Left colon (tissue), 2 donors: ENCODE results near the gene FOXP3. TPM values are rescaled to one million over a fixed set of nuclear protein-coding genes. Genes with fewer than 3 reads are reported as not detected.

Experiments
- ATAC-seq: fragments of 200-7000 bp; cut with Tn5 transposase; one replicate; pipeline ENCODE4 v1.9.1; 2020; ENCODE audit warnings: mild to moderate bottlenecking, moderate library complexity
- DNase-seq, 2 donors: peaks; one replicate each; pipeline ENCODE4 v3.0.0-alpha.2; 2020
- intact Hi-C, 2 donors: fragments of 100-400 bp; cut with DNase I in 1 of 2; cut with micrococcal nuclease in 1 of 2; formaldehyde crosslinking; loops; one replicate each; pipeline versions ENCODE4 v1.11.2 to v1.14.0; 2022; cut with DNase I, micrococcal nuclease
- total RNA-seq, 2 donors: library from RNA; stranded (reverse); fragmentation: NEBNext Ultra II Directional; extraction: Animal tissue kit (Norgen Biotek cat#: 25700); gene quantifications; one replicate each; pipeline ENCODE4 v1.2.1, GENCODE V29; 2021
- donor health status: DM: no; HTN: no; CAD: no.
- donor health status: DM: yes; HTN: yes; CAD: no.

Gene FOXP3
- total RNA-seq, 2 donors from 2014 or later = 0.14 TPM; not detected in 1

- no peak for DNase-seq
Measured at GRCh38 chrX:49256268-49256995, 8.1 kb downstream of the FOXP3 start.

GRCh38 chrX:49254639-49255038 lies 9.9 kb downstream of the FOXP3 start:
- DNase-seq (no peak), ATAC-seq (no peak)
- intact Hi-C loops = no loop called here

More at GRCh38 chrX:49256268-49256995, 8.1 kb downstream of the FOXP3 start:
- intact Hi-C loops = no loop called here
- no peak for ATAC-seq

GRCh38 chrX:49251325-49251724 lies 13.2 kb downstream of the FOXP3 start:
- DNase-seq = no peak
- intact Hi-C loops = no loop called here
- ATAC-seq = no peak

- DNase-seq (no peak), ATAC-seq (no peak)
- intact Hi-C loops = no loop called here
Measured at GRCh38 chrX:49250578-49250977, 13.9 kb downstream of the FOXP3 start.

- no peak for ATAC-seq
- no peak for DNase-seq
- intact Hi-C loops = no loop called here
Measured at GRCh38 chrX:49250066-49250465, 14.4 kb downstream of the FOXP3 start.

GRCh38 chrX:49249616-49250015 lies 14.9 kb downstream of the FOXP3 start:
- no peak for ATAC-seq

GRCh38 chrX:49249071-49249470 lies 15.4 kb downstream of the FOXP3 start:
- intact Hi-C loops = no loop called here
- DNase-seq (no peak), ATAC-seq (no peak)

More at GRCh38 chrX:49249616-49250015, 14.9 kb downstream of the FOXP3 start:
- no peak for DNase-seq
- intact Hi-C loops = no loop called here

GRCh38 chrX:49247916-49248811 lies 16.3 kb downstream of the FOXP3 start:
- ATAC-seq (no peak), DNase-seq (no peak)
- intact Hi-C loops = no loop called here

GRCh38 chrX:49247346-49247745 lies 17.2 kb downstream of the FOXP3 start:
- ATAC-seq (no peak), DNase-seq (no peak)
- intact Hi-C loops = no loop called here

GRCh38 chrX:49246541-49246940 lies 18.0 kb downstream of the FOXP3 start:
- intact Hi-C loops = no loop called here
- ATAC-seq = no peak

GRCh38 chrX:49244207-49244606 lies 20.3 kb downstream of the FOXP3 start:
- DNase-seq (no peak), ATAC-seq (no peak)
- intact Hi-C loops = no loop called here

More at GRCh38 chrX:49246541-49246940, 18.0 kb downstream of the FOXP3 start:
- no peak for DNase-seq

GRCh38 chrX:49243166-49243565 lies 21.3 kb downstream of the FOXP3 start:
- no peak for DNase-seq
- intact Hi-C loops = no loop called here
- ATAC-seq = no peak

- ATAC-seq (no peak), DNase-seq (no peak)
- intact Hi-C loops = no loop called here
Measured at GRCh38 chrX:49242545-49243066, 21.9 kb downstream of the FOXP3 start.

GRCh38 chrX:49238735-49239134 lies 25.8 kb downstream of the FOXP3 start:
- DNase-seq = no peak
- intact Hi-C loops = no loop called here
- ATAC-seq = no peak

- ATAC-seq (no peak), DNase-seq (no peak)
- intact Hi-C loops = no loop called here
Measured at GRCh38 chrX:49237060-49237459, 27.4 kb downstream of the FOXP3 start.

GRCh38 chrX:49233887-49234555 lies 30.5 kb downstream of the FOXP3 start:
- intact Hi-C loops = no loop called here
- ATAC-seq (no peak), DNase-seq (no peak)

- intact Hi-C loops = no loop called here
- no peak for ATAC-seq
Measured at GRCh38 chrX:49233176-49233575, 31.3 kb downstream of the FOXP3 start, which contains the start of gene CACNA1F. TSS of gene CACNA1F (minus strand) at chrX:49233340. CDS start at chrX:49233309, 31 bp downstream.

GRCh38 chrX:49232525-49232924 lies 32.0 kb downstream of the FOXP3 start:
- DNase-seq = no peak
- no peak for ATAC-seq
- intact Hi-C loops = no loop called here

More at GRCh38 chrX:49233176-49233575, 31.3 kb downstream of the FOXP3 start, which contains the start of gene CACNA1F:
- DNase-seq = no peak

GRCh38 chrX:49231333-49232000 lies 33.0 kb downstream of the FOXP3 start:
- intact Hi-C loops = no loop called here
- no peak for ATAC-seq
- DNase-seq = no peak
